Measurements from ENCODE around the gene FAM234A. TPM values are rescaled to one million over a fixed set of nuclear protein-coding genes. Genes with fewer than 3 reads are reported as not detected.
"Not testable (repeated sequence)": the region's sequence is repeated elsewhere in the genome, so short reads cannot be mapped to it uniquely, and the experiment has no call there.

FAM234A gene
- total RNA-seq, 6 experiments from 2014 or later, result 31.7 to 64.8 (median 41.9) TPM

DNA sequence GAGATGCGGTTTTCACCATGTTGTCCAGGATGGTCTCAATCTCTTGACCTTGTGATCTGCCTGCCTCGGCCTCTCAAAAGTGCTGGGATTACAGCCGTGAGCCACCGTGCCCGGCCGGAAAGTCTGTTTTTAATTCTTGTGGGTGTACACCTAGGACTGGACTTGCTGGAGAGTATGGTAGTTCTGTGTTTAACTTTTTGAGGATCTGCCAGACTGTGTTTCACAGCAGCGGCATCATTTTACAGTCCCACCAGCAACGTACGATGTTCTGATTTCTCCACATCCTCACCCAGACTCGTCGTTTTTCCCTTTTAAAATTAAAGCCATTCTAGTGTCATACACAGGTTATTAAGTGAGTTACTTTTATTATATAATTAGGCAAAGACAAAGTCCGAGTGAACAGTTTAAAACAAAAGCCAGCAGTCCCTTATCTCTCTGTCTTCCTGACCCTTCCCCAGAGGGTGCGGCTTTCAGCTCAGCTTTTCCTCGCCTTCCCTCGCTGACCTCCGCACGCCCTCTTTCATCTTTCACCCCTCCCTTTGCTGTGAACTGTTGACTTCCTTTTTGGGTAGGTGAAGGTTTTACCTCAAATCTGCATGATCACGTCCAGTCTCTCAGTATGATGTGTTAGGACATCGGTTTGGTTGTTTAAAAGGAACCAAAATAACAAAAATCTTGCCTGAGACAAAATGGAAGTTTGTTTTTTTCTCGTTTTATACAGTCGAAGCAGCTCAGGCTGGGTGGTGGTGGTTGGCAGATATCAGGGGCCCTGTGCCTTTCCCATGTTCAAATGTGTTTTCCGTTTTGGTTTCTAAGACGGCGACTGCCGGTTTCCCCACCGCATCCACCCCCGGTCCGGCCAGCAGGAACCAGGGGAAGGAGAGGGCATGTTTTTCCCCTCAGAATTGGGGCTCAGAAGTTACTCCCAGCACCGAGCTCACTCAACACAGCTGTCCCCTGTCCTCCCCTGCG is 18.0 kb downstream of the FAM234A start:
- no peaks in the 10 kb centered on the region for H3K4me1 ChIP-seq
- DNase-seq (no peak), ATAC-seq (peak; percentile 22 to 52 (median 42))
- peak overlapping the region in 1 of 3 donors; percentile 25 for H3K27ac ChIP-seq
- no peaks in the 10 kb centered on the region for H3K9me3 ChIP-seq
- TF ChIP-seq POLR2A (IDR thresholded peaks at IDR 0.05), result no peak
- TF ChIP-seq, protein P1, sequence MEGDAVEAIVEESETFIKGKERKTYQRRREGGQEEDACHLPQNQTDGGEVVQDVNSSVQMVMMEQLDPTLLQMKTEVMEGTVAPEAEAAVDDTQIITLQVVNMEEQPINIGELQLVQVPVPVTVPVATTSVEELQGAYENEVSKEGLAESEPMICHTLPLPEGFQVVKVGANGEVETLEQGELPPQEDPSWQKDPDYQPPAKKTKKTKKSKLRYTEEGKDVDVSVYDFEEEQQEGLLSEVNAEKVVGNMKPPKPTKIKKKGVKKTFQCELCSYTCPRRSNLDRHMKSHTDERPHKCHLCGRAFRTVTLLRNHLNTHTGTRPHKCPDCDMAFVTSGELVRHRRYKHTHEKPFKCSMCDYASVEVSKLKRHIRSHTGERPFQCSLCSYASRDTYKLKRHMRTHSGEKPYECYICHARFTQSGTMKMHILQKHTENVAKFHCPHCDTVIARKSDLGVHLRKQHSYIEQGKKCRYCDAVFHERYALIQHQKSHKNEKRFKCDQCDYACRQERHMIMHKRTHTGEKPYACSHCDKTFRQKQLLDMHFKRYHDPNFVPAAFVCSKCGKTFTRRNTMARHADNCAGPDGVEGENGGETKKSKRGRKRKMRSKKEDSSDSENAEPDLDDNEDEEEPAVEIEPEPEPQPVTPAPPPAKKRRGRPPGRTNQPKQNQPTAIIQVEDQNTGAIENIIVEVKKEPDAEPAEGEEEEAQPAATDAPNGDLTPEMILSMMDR (IDR thresholded peaks at IDR 0.05), result no peak
- H3K4me3 ChIP-seq, result no peak overlapping the region
- 51% methylated on average over 22 of the region's 30 CpGs for WGBS (ENCODE audit: insufficient coverage, low coverage, low lambda C conversion rate, missing lambda C conversion rate)
- H3K36me3 ChIP-seq, result peaks cover 0 to 21% (median 8%) of the 10 kb centered on the region in 4 donors
- intact Hi-C loops (cut with DNase I), result no loop called here
- H3K27me3 ChIP-seq, result no peaks in the 10 kb centered on the region

DNA sequence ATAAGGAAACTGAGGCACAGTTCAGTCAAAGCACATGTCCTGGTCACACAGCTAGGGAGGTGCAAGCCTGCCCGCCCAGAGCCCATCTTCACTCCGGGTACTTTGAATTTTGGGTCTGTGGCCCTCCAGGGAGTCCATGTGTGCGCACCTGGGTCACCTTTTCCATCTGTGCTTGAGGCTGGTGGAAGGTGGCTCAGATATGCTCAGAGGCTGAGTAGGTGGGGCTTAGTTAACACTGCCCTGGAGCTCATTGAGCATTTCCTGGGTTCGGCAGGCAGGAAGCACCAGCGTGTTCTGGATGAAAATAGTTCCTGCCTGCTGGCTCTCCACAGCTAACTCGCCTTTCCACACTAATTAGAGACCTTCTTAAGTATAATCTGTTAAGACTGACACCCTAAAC is 19.2 kb downstream of the FAM234A start:
- no peaks in the 10 kb centered on the region for H3K4me1 ChIP-seq
- ATAC-seq, result no peak
- H3K9me3 ChIP-seq, result no peaks in the 10 kb centered on the region
- DNase-seq, result no peak
- TF ChIP-seq POLR2A (IDR thresholded peaks at IDR 0.05), result no peak
- TF ChIP-seq, protein P1 (IDR thresholded peaks at IDR 0.05), result no peak
- intact Hi-C loops (cut with DNase I), result no loop called here
- H3K36me3 ChIP-seq, result peaks cover 0 to 21% (median 8%) of the 10 kb centered on the region in 4 donors
- WGBS (ENCODE audit: insufficient coverage, low coverage, low lambda C conversion rate, missing lambda C conversion rate), result 75% methylated on average over 6 of the region's 6 CpGs
- H3K27ac ChIP-seq, result no peak overlapping the region
- no peaks in the 10 kb centered on the region for H3K27me3 ChIP-seq
- H3K4me3 ChIP-seq, result no peak overlapping the region

DNA sequence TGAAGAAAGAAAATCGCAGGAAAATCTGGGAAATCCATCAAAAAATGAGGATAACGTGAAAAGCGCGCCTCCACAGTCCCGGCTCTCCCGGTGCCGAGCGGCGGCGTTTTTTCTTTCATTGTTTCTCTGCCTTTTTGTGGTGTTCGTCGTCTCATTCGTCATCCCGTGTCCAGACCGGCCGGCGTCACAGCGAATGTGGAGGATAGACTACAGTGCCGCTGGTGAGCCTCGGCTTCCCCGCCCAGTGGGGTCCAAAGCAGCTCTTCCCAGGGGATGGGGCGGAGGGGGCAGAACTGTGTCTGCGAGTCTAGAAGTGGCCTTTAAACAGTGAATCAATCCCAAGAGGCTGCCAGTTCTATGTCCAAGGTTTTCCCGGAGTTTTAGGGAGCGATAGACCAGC is 19.8 kb downstream of the FAM234A start:
- no peak overlapping the region for H3K27ac ChIP-seq
- intact Hi-C loops (cut with DNase I), result no loop called here
- no peaks in the 10 kb centered on the region for H3K27me3 ChIP-seq
- no peaks in the 10 kb centered on the region for H3K4me1 ChIP-seq
- H3K4me3 ChIP-seq, result no peak overlapping the region
- no peak for DNase-seq
- ATAC-seq, result no peak
- TF ChIP-seq, protein P1 (IDR thresholded peaks at IDR 0.05), result no peak
- no peak for TF ChIP-seq POLR2A (IDR thresholded peaks at IDR 0.05)
- peaks cover 0 to 21% (median 9%) of the 10 kb centered on the region in 4 donors for H3K36me3 ChIP-seq
- no peaks in the 10 kb centered on the region for H3K9me3 ChIP-seq
- 91% methylated on average over 21 of the region's 25 CpGs for WGBS (ENCODE audit: insufficient coverage, low coverage, low lambda C conversion rate, missing lambda C conversion rate)

DNA sequence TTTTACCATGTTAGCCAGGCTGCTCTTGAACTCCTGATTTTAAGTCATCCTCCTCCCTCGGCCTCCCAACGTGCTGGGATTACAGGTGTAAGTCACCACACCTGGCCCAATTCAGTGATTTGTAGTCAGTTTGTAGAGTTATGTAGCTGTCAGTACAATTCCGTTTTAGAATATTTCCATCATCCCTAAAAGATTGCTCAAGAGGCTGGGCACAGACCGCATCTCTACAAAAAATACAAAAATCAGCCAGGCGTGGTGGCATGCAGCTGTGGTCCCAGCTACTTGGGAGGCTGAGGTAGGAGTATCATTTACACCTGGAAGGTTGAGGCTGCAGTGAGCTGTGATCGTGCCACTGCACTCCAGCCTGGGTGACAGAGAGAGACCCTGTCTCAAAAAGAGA is 20.6 kb downstream of the FAM234A start:
- no peaks in the 10 kb centered on the region for H3K4me1 ChIP-seq
- WGBS (ENCODE audit: insufficient coverage, low coverage, low lambda C conversion rate, missing lambda C conversion rate), result 93% methylated on average over 5 of the region's 6 CpGs
- DNase-seq (no peak), ATAC-seq (no peak)
- no peak overlapping the region for H3K4me3 ChIP-seq
- intact Hi-C loops (cut with DNase I), result no loop called here
- no peak for TF ChIP-seq POLR2A (IDR thresholded peaks at IDR 0.05)
- TF ChIP-seq, protein P1 (IDR thresholded peaks at IDR 0.05), result no peak
- H3K27me3 ChIP-seq, result no peaks in the 10 kb centered on the region
- no peaks in the 10 kb centered on the region for H3K9me3 ChIP-seq
- H3K36me3 ChIP-seq, result peaks cover 0 to 27% (median 9%) of the 10 kb centered on the region in 4 donors
- no peak overlapping the region for H3K27ac ChIP-seq

DNA sequence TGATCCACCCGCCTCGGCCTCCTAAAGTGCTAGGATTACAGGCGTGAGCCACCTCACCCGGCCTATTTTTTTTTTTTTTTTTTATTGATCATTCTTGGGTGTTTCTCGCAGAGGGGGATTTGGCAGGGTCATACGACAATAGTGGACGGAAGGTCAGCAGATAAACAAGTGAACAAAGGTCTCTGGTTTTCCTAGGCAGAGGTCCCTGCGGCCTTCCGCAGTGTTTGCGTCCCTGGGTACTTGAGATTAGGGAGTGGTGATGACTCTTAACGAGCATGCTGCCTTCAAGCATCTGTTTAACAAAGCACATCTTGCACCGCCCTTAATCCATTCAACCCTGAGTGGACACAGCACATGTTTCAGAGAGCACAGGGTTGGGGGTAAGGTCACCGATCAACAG is 23.5 kb downstream of the FAM234A start:
- intact Hi-C loops (cut with DNase I); H3K4me3 ChIP-seq; ATAC-seq; H3K9me3 ChIP-seq; H3K27me3 ChIP-seq; H3K4me1 ChIP-seq; H3K27ac ChIP-seq; DNase-seq: not testable (repeated sequence)
- H3K36me3 ChIP-seq, result peaks cover 0 to 35% (median 9%) of the 10 kb centered on the region in 4 donors
- 71% methylated on average over 10 of the region's 13 CpGs for WGBS (ENCODE audit: insufficient coverage, low coverage, low lambda C conversion rate, missing lambda C conversion rate)

All from right lobe of liver (tissue), 6 donors.